HG02884 (cell line): ENCODE measurements around the gene NCKAP1.
"Not testable (repeated sequence)": the region's sequence is repeated elsewhere in the genome, so short reads cannot be mapped to it uniquely, and the experiment has no call there.

ENCODE experiments used
- ATAC-seq: cut with Tn5 transposase; IDR thresholded peaks from one replicate; pipeline ENCODE4 v1.9.1; 2021; ENCODE audit warnings: mild to moderate bottlenecking, moderate library complexity; ENCODE audit not compliant: unreplicated experiment

NCKAP1 gene

GRCh38 chr2:182885771-182886170, 152.5 kb downstream of the NCKAP1 start:
- no peak for ATAC-seq

GRCh38 chr2:182883451-182883850, 154.8 kb downstream of the NCKAP1 start:
- no peak for ATAC-seq

GRCh38 chr2:182880100-182880499, 158.2 kb downstream of the NCKAP1 start:
- ATAC-seq, result not testable (repeated sequence)

GRCh38 chr2:182876653-182877052, 161.6 kb downstream of the NCKAP1 start:
- ATAC-seq, result not testable (repeated sequence)

- ATAC-seq, result peak; percentile 47
These were observed 168.0 kb downstream of the NCKAP1 start for GRCh38 chr2:182870227-182870626.

GRCh38 chr2:182868054-182868796, 170.0 kb downstream of the NCKAP1 start:
- no peak for ATAC-seq

- no peak for ATAC-seq
These were observed 170.7 kb downstream of the NCKAP1 start for GRCh38 chr2:182867426-182868053.

- peak; percentile 41 for ATAC-seq
These were observed 171.5 kb downstream of the NCKAP1 start, which contains the start of gene FRZB for GRCh38 chr2:182866461-182867406. Gene FRZB, minus strand, starts transcription at chr2:182866637. Its CDS starts 85 bp downstream, at chr2:182866552.

GRCh38 chr2:182866095-182866460, 172.2 kb downstream of the NCKAP1 start:
- no peak for ATAC-seq

GRCh38 chr2:182864949-182865570, 173.2 kb downstream of the NCKAP1 start:
- no peak for ATAC-seq

GRCh38 chr2:182863642-182864041, 174.6 kb downstream of the NCKAP1 start:
- ATAC-seq, result no peak

GRCh38 chr2:182862091-182862490, 176.2 kb downstream of the NCKAP1 start:
- ATAC-seq, result no peak

- no peak for ATAC-seq
These were observed 177.4 kb downstream of the NCKAP1 start for GRCh38 chr2:182860858-182861257.
